Lower lobe of right lung (tissue), 2 donors: ENCODE measurements around the gene LINGO1. TPM values are rescaled to one million over a fixed set of nuclear protein-coding genes. Genes with fewer than 3 reads are reported as not detected.

Source experiments
- ATAC-seq, 2 donors: fragments of 200-7000 bp; cut with Tn5 transposase; one replicate each; pipeline ENCODE4 v1.9.1; 2020 to 2022; ENCODE audit warnings: mild to moderate bottlenecking in 2 of 2, moderate library complexity in 2 of 2
- DNase-seq: peaks from one replicate; pipeline ENCODE4 v3.0.0-alpha.2; 2020
- H3K27ac ChIP-seq: fragments of 200-600 bp; one replicate; pipeline ENCODE4 v1.8.0; 2022
- H3K27me3 ChIP-seq: fragments of 200-600 bp; one replicate; pipeline ENCODE4 v1.8.0; 2022; ENCODE audit warnings: low read depth
- H3K36me3 ChIP-seq: fragments of 200-600 bp; one replicate; pipeline ENCODE4 v1.8.0; 2022; ENCODE audit warnings: mild to moderate bottlenecking
- H3K4me1 ChIP-seq: fragments of 200-600 bp; one replicate; pipeline ENCODE4 v1.8.0; 2022
- H3K4me3 ChIP-seq: fragments of 200-600 bp; one replicate; pipeline ENCODE4 v1.8.0; 2022; ENCODE audit warnings: mild to moderate bottlenecking
- H3K9me3 ChIP-seq: fragments of 200-600 bp; one replicate; pipeline ENCODE4 v1.8.0; 2022
- CTCF ChIP-seq: fragments of 200-600 bp; IDR thresholded peaks from one replicate; pipeline ENCODE4 v1.8.0; 2022; ENCODE audit warnings: antibody characterized with exemption, mild to moderate bottlenecking
- intact Hi-C: fragments of 100-400 bp; cut with DNase I; formaldehyde crosslinking; loops from one replicate; pipeline ENCODE4 v1.11.0; 2022
- total RNA-seq: library from RNA; stranded (reverse); fragmentation: NEBNext Ultra II Directional; extraction: Animal tissue kit (Norgen Biotek cat#: 25700); gene quantifications from one replicate; pipeline ENCODE4 v1.2.1, GENCODE V29; 2021
- donor health status: DM: no; HTN: yes; CAD: no; lungs with severe emphysema.

The LINGO1 gene
- total RNA-seq, 1 donor from 2014 or later: 0.86 TPM

GRCh38 chr15:77673866-77674265, 41.2 kb upstream of the LINGO1 start:
- no peak for TF ChIP-seq CTCF
- no peaks in the 10 kb centered on the region for H3K36me3 ChIP-seq
- H3K9me3 ChIP-seq: no peaks in the 10 kb centered on the region
- H3K27ac ChIP-seq: no peak overlapping the region
- peaks cover 22% of the 10 kb centered on the region for H3K27me3 ChIP-seq
- H3K4me3 ChIP-seq: no peak overlapping the region
- intact Hi-C loops: no loop called here
- no peak for DNase-seq
- ATAC-seq: no peak
- no peaks in the 10 kb centered on the region for H3K4me1 ChIP-seq

DNA sequence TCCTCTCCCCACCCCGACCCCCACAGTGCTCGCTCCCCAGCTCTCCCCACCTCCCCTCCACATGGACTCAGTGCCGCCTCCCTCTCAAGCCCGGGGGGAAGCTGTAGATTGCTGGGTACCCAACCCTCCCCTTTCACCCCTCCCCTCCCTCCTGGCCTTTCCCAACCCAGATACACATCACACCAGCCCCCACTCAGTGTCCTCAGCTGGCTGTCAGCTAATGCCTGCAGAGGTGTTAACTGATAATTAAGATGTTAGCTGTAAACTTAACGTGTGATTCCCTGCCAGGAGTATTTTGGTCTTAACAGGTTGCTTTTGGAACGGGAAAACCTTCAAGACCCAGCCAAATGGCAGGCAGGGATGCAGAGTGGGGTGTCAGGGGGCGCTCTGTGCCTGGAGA, 39.4 kb upstream of the LINGO1 start:
- Histone ChIP-seq H3K36me3 (no peaks in the 10 kb centered on the region), H3K27me3 (peaks cover 23% of the 10 kb centered on the region), H3K4me1 (no peaks in the 10 kb centered on the region), H3K9me3 (no peaks in the 10 kb centered on the region), H3K4me3 (no peak overlapping the region), H3K27ac (no peak overlapping the region)
- no peak for ATAC-seq
- DNase-seq: no peak
- no peak for TF ChIP-seq CTCF
- intact Hi-C loops: no loop called here

DNA sequence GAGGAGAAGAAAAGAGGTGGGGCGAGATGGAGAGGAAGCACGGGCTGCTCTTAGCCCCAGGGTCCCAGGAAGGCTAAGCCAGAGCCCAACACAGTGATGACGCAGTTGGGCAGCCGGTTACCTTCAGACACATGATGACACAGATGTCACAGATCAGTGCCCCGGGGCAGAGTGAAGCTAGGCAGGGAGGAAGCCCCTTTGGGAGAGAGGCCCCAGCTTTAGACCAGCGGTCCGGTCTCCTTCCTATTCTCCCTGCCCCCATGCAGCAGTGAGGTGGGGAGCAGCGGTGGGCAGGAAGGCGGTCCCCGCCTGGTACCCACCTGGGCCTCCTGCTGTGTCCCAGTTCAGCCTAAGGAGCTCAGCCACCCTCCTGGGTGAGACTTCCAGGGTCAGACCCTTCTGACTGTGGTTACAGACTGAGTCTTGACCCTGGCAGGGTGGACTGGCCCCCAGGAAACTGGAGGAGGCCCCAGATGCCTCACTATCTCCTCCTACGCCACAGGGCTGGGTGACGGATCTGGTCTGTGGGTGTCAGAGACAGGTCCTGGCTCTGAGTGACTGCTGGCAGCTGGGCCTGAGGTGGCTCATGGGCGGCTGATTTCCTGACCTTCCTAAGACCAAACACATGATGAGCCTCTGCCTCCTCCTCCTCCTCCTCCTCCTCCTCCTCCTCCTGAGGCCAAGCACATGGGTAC, 38.8 kb upstream of the LINGO1 start:
- H3K9me3 ChIP-seq: no peaks in the 10 kb centered on the region
- intact Hi-C loops: no loop called here
- ATAC-seq: no peak
- H3K27ac ChIP-seq: no peak overlapping the region
- H3K4me1 ChIP-seq: no peaks in the 10 kb centered on the region
- H3K4me3 ChIP-seq: no peak overlapping the region
- H3K27me3 ChIP-seq: peaks cover 23% of the 10 kb centered on the region
- DNase-seq: no peak
- no peaks in the 10 kb centered on the region for H3K36me3 ChIP-seq
- no peak for TF ChIP-seq CTCF

DNA sequence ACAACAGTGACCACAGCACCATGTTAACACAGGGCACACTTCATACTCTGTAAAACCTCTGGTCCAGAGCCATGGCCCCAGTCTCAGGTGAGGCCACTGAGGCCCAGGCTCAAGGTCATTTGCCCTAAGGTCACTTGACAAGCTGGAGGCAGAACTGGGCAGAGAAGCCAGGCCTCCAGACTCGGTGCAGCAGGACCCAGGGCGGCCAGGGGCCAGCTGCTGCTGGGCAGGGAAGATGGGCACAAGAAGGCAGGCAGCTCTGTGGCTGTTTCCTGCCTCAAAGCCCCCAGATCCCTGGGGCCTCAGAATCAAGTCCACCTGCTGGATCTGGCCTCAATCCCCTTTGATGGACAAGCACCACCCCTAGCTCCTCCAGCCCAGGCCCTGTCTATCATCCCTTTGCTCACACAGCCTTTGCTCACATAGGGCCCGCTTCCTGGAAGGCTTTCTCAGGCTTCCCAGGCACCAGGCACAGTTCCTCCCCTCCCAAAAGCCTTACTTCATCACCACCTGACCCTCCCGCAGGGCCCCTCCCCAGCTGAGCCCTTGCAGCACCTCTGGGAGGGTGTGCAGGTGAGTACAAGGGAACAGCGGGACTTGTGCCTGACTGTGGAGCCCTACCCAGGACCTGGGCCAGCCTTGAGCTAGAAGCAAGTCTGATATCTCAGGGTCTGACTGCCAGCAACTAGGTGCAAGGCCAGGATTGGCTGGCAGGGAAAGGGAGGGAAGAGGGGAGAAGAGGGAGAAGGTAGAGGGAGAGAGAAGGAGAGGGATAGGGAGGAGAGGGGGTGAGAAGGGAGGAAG, 38.0 kb upstream of the LINGO1 start:
- H3K9me3 ChIP-seq: no peaks in the 10 kb centered on the region
- ATAC-seq (no peak), DNase-seq (no peak)
- no peak for TF ChIP-seq CTCF
- H3K4me1 ChIP-seq: no peaks in the 10 kb centered on the region
- peaks cover 23% of the 10 kb centered on the region for H3K27me3 ChIP-seq
- H3K27ac ChIP-seq: no peak overlapping the region
- no peak overlapping the region for H3K4me3 ChIP-seq
- intact Hi-C loops: no loop called here
- H3K36me3 ChIP-seq: no peaks in the 10 kb centered on the region

DNA sequence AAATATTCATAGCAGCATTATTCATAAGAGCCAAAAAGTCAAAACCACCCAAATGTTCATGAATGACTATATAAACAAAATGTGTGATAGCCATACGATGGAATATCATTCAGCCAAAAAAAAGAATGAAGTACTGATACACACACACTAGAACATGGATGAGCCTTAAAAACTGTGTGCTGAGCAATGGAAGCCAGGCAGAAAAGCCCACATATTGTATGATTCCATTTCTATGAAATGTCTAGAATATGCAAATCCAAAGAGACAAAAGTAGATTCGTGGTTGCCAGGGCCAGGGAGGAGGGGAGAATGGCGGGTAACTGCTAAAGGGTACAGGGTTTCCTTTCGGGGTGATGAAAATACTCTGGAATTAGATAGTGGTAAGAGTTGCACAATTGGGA, 37.2 kb upstream of the LINGO1 start:
- no peaks in the 10 kb centered on the region for H3K4me1 ChIP-seq
- ATAC-seq (no peak), DNase-seq (no peak)
- no peak for TF ChIP-seq CTCF
- peaks cover 31% of the 10 kb centered on the region for H3K27me3 ChIP-seq
- no peaks in the 10 kb centered on the region for H3K9me3 ChIP-seq
- H3K36me3 ChIP-seq: no peaks in the 10 kb centered on the region
- H3K27ac ChIP-seq: no peak overlapping the region
- intact Hi-C loops: no loop called here
- no peak overlapping the region for H3K4me3 ChIP-seq
